Mucosa of gallbladder (tissue), 1 donor: ENCODE data around the gene RTN3. TPM values are rescaled to one million over a fixed set of nuclear protein-coding genes. Genes with fewer than 3 reads are reported as not detected.
"Not testable (repeated sequence)": the region's sequence is repeated elsewhere in the genome, so short reads cannot be mapped to it uniquely, and the experiment has no call there.

Source experiments
- DNase-seq: peaks from one replicate; pipeline ENCODE4 v3.0.0-alpha.2; 2020; ENCODE audit warnings: low spot score
- total RNA-seq: library from RNA; stranded (reverse); gene quantifications from one replicate; pipeline ENCODE4 v1.2.1, GENCODE V29; 2021
- donor health status: DM: no; HTN: no; CAD: no.

The RTN3 gene
- total RNA-seq, 1 donor from 2014 or later: 107 TPM

- DNase-seq: peak; percentile 51
Observed at GRCh38 chr11:63768237-63769041, 87.1 kb downstream of the RTN3 start, which contains the start of gene ZFTA. TSS of gene ZFTA (minus strand) at chr11:63768775. CDS start at chr11:63768622, 153 bp downstream.

- no peak for DNase-seq
Observed at GRCh38 chr11:63769042-63769713, 87.9 kb downstream of the RTN3 start.

- no peak for DNase-seq
Observed at GRCh38 chr11:63769714-63770455, 88.6 kb downstream of the RTN3 start.

DNA sequence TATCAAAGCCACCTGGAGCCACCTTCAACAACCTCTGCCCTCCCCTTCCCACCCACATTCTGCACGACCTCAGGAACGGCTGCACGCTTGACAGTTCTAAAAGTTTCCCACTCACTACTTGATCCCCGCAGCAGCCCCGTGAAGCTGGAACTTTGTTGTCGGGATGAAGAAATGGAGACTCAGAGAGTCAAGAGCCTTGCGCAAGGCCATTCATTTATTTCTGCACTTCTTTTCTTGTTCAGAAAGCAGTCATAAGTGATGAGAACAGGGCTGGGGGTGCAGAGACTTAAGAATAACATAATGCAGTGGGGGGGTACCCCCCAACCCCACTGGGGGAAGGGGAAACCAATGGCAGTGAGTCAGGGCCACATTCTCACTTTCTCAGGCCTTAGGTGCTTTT is 89.5 kb downstream of the RTN3 start:
- DNase-seq: no peak

DNA sequence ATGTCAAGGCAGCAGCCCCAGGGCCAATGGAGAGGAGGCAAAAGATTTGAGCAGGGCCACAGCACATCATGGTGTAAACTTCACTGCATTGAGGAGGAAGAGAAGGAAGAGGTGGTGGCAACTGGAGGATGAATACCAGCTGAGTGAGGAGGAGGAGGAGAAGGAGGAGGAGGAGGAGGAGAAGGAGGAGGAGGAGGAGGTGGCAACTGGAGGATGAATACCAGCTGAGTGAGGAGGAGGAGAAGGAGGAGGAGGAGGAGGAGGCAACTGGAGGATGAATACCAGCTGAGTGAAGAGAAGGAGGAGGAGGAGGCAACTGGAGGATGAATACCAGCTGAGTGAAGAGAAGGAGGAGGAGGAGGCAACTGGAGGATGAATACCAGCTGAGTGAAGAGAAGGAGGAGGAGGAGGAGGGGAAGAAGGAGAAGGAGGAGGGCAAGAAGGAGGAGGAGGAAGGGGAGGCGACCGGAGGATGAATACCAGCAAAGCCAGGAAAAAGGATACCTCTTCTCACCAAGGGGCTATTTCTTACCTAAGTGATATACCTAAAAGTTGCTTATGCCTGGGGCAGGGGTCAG is 90.5 kb downstream of the RTN3 start:
- not testable (repeated sequence) for DNase-seq

GRCh38 chr11:63775191-63775590 is 93.9 kb downstream of the RTN3 start:
- no peak for DNase-seq

DNA sequence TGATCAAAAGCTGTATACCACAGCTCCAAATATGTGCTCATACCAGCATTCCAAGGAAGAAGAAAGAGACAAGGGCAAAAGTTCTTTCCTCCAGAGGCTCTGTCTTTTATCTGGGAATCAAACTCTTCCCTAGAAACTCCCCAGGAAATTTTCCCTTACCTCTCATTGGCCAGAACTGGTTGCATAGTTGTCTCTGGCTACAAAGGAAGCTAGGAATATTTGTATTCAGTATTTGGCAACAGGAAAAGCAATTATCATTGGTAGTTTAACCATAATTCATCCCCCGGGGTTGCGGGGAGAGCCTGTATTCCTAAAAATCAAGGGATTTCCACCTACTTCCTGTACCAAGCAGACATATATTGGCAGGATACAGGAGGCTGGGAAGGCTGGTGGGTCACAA is 97.7 kb downstream of the RTN3 start:
- no peak for DNase-seq

- DNase-seq: no peak
Observed at GRCh38 chr11:63782749-63783148, 101.4 kb downstream of the RTN3 start.

GRCh38 chr11:63783925-63784592 is 102.8 kb downstream of the RTN3 start:
- DNase-seq: peak; percentile 21

DNA sequence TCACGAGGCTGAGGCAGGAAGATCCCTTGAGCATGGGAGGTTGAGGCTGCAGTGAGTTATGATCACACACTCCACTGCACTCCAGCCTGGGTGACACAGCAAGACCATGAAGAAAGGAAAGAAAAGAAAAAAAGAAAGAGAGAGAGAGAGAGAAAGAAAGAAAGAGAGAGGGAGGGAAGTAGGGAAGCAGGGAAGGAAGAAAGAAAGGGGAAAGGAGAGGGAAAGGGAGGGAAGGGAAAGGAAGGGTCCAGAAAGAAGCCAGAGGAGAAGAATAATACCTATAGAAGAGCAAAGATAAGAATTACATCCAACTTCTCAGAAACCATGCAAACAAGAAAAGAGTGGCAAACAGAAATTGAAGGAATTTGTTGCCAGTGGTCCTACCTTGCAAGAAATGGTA is 104.5 kb downstream of the RTN3 start:
- DNase-seq: no peak

GRCh38 chr11:63791495-63792167 is 110.3 kb downstream of the RTN3 start:
- no peak for DNase-seq

GRCh38 chr11:63793161-63793560 is 111.9 kb downstream of the RTN3 start:
- DNase-seq: no peak

DNA sequence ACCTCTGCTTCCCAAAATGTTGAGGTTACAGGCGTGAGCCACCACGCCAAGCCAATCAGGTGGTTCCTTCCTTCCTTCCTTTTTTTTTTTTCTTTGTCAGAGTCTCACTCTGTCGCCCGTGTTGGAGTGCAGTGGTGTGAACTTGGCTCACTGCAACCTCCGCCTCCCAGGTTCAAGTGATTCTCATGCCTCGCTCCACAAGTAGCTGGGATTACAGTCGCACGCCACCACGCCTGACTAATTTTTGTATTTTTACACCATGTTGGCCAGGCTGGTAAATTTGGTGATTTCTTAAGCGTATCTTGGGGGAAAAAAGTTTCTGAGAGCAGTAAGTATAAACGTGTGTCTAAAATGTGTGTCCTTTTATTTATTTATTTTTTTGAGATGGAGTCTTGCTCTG is 113.8 kb downstream of the RTN3 start:
- no peak for DNase-seq

- DNase-seq: no peak
Observed at GRCh38 chr11:63800921-63801320, 119.6 kb downstream of the RTN3 start.

- no peak for DNase-seq
Observed at GRCh38 chr11:63802637-63803414, 121.5 kb downstream of the RTN3 start.

DNA sequence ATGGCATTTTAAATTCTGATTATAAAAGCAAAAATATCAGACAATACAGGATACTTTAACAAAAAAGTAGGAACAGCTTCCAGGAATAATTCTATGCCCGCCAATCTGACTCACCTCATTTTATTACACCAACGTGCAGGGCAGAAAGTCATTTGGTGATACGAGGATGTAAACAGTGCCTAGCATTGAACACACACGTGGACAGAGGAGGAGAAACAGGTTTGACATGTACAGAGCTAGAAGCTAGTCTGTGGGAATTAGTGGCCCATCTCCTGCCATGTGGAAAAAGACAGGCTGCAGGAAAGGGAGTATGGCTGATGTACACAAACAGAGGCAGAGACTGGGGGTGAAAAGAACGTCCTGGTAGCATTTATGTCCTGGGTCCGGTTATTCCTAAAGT is 123.0 kb downstream of the RTN3 start:
- peak; percentile 49 for DNase-seq

DNA sequence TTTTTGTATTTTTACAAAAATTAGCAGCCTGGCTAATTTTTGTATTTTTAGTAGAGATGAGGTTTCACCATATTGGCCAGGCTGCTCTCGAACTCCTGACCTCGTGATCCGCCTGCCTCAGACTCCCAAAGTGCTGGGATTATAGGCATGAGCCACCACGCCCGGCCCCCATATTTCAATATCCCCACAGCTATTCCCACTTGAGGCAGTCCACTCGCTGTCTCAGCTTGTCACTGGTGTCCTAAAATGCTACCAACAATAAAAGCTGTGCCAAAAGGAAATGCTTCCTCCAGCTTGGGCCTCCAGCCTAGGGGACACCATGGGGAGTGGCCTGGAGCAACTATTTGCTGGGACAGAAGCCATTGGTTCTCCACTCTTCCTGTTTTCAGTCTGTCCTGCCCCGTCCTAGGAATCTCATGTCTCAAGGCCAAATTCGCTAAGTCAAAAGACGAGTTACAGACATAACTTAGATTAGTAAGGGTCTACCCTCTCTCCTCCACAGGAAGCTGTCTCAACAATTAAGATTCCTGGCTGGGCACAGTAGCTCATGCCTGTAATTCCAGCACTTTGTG is 124.6 kb downstream of the RTN3 start:
- no peak for DNase-seq
